H1 (cell line): ENCODE results near the gene SURF1. TPM values are rescaled to one million over a fixed set of nuclear protein-coding genes. Genes with fewer than 3 reads are reported as not detected.

Experiments used
- CTCF ChIA-PET: fragments of 300-600 bp; sonication (Branson Sonifier 250); formaldehyde crosslinking; loops from one replicate; lab custom pipeline; 2021; ENCODE audit not compliant: partially characterized antibody; lab: Charles Lee
- POLR2A ChIA-PET: fragments of 300-600 bp; sonication (Branson Sonifier 250); formaldehyde crosslinking; loops from one replicate; lab custom pipeline; 2021; ENCODE audit warnings: inconsistent platforms; ENCODE audit not compliant: partially characterized antibody; lab: Charles Lee
- DNase-seq, 2 experiments: peaks; one replicate each; pipeline versions ENCODE4 v3.0.0 to v3.0.0-alpha.2; 2010 to 2022; ENCODE audit warnings: low spot score in 2 of 2, low read depth in 1 of 2, mixed read lengths in 1 of 2
- FAIRE-seq: peaks from 2 replicates; lab custom pipeline; 2011; peaks lifted over from hg19 to GRCh38; lab: Jason Lieb, UNC
- H2AFZ ChIP-seq: 2 replicates; pipeline ENCODE4 v1.8.1; 2012; ENCODE audit warnings: low read length, inconsistent platforms
- H2AK5ac ChIP-seq: 2 replicates; pipeline ENCODE4 v1.6.1; 2013; ENCODE audit warnings: low read depth, low read length
- H2BK120ac ChIP-seq: replicated peaks from 2 replicates; pipeline ENCODE3; 2013; ENCODE audit warnings: low read depth, low read length, inconsistent platforms
- H2BK12ac ChIP-seq: 2 replicates; pipeline ENCODE4 v1.6.1; 2013; ENCODE audit warnings: low read depth, low read length
- H2BK15ac ChIP-seq: 2 replicates; pipeline ENCODE4 v1.6.1; 2013; ENCODE audit warnings: low read length
- H2BK20ac ChIP-seq: 2 replicates; pipeline ENCODE4 v1.6.1; 2013; ENCODE audit warnings: low read length
- H2BK5ac ChIP-seq: 2 replicates; pipeline ENCODE4 v1.6.1; 2013; ENCODE audit warnings: low read depth, low read length
- H3K14ac ChIP-seq: 2 replicates; pipeline ENCODE4 v1.6.1; 2013; ENCODE audit warnings: inconsistent platforms; ENCODE audit not compliant: insufficient read length
- H3K18ac ChIP-seq: 2 replicates; pipeline ENCODE4 v1.6.1; 2013; ENCODE audit warnings: low read length; ENCODE audit errors: extremely low read depth
- H3K23ac ChIP-seq: 2 replicates; pipeline ENCODE4 v1.6.1; 2013; ENCODE audit warnings: inconsistent platforms; ENCODE audit not compliant: insufficient read length
- H3K23me2 ChIP-seq: 2 replicates; pipeline ENCODE4 v1.6.1; 2013; ENCODE audit warnings: low read depth, low read length
- H3K27ac ChIP-seq: 2 replicates; pipeline ENCODE4 v1.6.1; 2011; ENCODE audit warnings: low read depth, low read length, inconsistent platforms
- H3K27me3 ChIP-seq, 4 experiments: replicated peaks in 1 of 4; 1 replicate in 1 of 4; 2 replicates in 3 of 4; pipeline versions ENCODE4 v1.6.1 to v1.8.1; 2011 to 2013; ENCODE audit warnings: low read length in 3 of 4, mild to moderate bottlenecking in 3 of 4, inconsistent platforms in 2 of 4, mixed read lengths in 2 of 4, moderate library complexity in 1 of 4; ENCODE audit not compliant: control insufficient read depth in 3 of 4, insufficient read depth in 3 of 4; ENCODE audit errors: extremely low read depth in 1 of 4
- H3K36me3 ChIP-seq, 4 experiments: 2 replicates each; pipeline versions ENCODE4 v1.6.1 to v1.8.1; 2011 to 2013; ENCODE audit warnings: mild to moderate bottlenecking in 4 of 4, low read length in 3 of 4, moderate library complexity in 2 of 4, control low read depth in 1 of 4, inconsistent platforms in 1 of 4; ENCODE audit not compliant: insufficient read depth in 4 of 4, control insufficient read depth in 2 of 4
- H3K4ac ChIP-seq: replicated peaks from 2 replicates; pipeline ENCODE3; 2013; ENCODE audit warnings: low read length, low read depth, mixed read lengths, inconsistent platforms; ENCODE audit not compliant: insufficient read length
- H3K4me1 ChIP-seq, 4 experiments: replicated peaks in 1 of 4; 1 replicate in 1 of 4; 2 replicates in 3 of 4; pipeline versions ENCODE4 v1.6.1 to v1.8.1; 2011 to 2013; ENCODE audit warnings: low read length in 3 of 4, inconsistent platforms in 2 of 4, mixed read lengths in 1 of 4; ENCODE audit not compliant: insufficient read depth in 4 of 4, control insufficient read depth in 3 of 4
- H3K4me2 ChIP-seq, 2 experiments: 2 replicates each; pipeline versions ENCODE4 v1.6.1 to v1.8.1; 2011 to 2013; ENCODE audit warnings: low read depth in 2 of 2, low read length in 2 of 2, control low read depth in 1 of 2, inconsistent platforms in 1 of 2, mild to moderate bottlenecking in 1 of 2; ENCODE audit not compliant: insufficient read depth in 1 of 2
- H3K4me3 ChIP-seq, 4 experiments: fragments of 200-600, 300-600 bp in 1 of 4; sonication (generic), shearing (Covaris generic), sonication (Bioruptor Twin) in 1 of 4; 2 replicates each; pipeline versions ENCODE4 v1.5.1 to v1.8.1; 2011 to 2016; ENCODE audit warnings: low read length in 4 of 4, low read depth in 3 of 4, control low read depth in 2 of 4, inconsistent platforms in 2 of 4, mild to moderate bottlenecking in 2 of 4, mixed read lengths in 1 of 4, moderate library complexity in 1 of 4; ENCODE audit not compliant: insufficient read depth in 2 of 4; ENCODE audit errors: extremely low read depth in 1 of 4
- H3K56ac ChIP-seq: replicated peaks from 2 replicates; pipeline ENCODE3; 2013; ENCODE audit warnings: low read depth, mild to moderate bottlenecking, mixed read lengths, low read length, inconsistent platforms; ENCODE audit not compliant: insufficient read length
- H3K79me1 ChIP-seq: 2 replicates; pipeline ENCODE4 v1.6.1; 2013; ENCODE audit warnings: low read depth, low read length, control low read depth
- H3K79me2 ChIP-seq, 2 experiments: 2 replicates each; pipeline versions ENCODE4 v1.6.1 to v1.8.1; 2012 to 2013; ENCODE audit warnings: low read length in 2 of 2, mild to moderate bottlenecking in 2 of 2, inconsistent platforms in 1 of 2; ENCODE audit not compliant: insufficient read depth in 2 of 2, control insufficient read depth in 1 of 2
- H3K9ac ChIP-seq, 4 experiments: replicated peaks in 1 of 4; 1 replicate in 1 of 4; 2 replicates in 3 of 4; pipeline versions ENCODE4 v1.6.1 to v1.8.1; 2011 to 2013; ENCODE audit warnings: low read depth in 3 of 4, low read length in 3 of 4, control low read depth in 2 of 4, mild to moderate bottlenecking in 2 of 4, moderate library complexity in 2 of 4, inconsistent platforms in 1 of 4; ENCODE audit errors: extremely low read depth in 1 of 4
- H3K9me3 ChIP-seq, 2 experiments: 2 replicates each; pipeline versions ENCODE4 v1.6.1 to v1.8.1; 2012 to 2013; ENCODE audit warnings: mild to moderate bottlenecking in 2 of 2, moderate library complexity in 2 of 2, control low read depth in 1 of 2, inconsistent platforms in 1 of 2, low read depth in 1 of 2, low read length in 1 of 2, mixed read lengths in 1 of 2; ENCODE audit not compliant: insufficient read depth in 2 of 2
- H4K20me1 ChIP-seq, 2 experiments: replicated peaks in 1 of 2; 2 replicates each; pipeline versions ENCODE3 to v1.8.1; 2011 to 2013; ENCODE audit warnings: inconsistent platforms in 2 of 2, low read length in 2 of 2, mild to moderate bottlenecking in 1 of 2; ENCODE audit not compliant: insufficient read depth in 2 of 2, control insufficient read depth in 1 of 2
- H4K5ac ChIP-seq: 2 replicates; pipeline ENCODE4 v1.6.1; 2013; ENCODE audit warnings: low read length, low read depth, mixed read lengths, inconsistent platforms; ENCODE audit not compliant: insufficient read length
- H4K8ac ChIP-seq: 2 replicates; pipeline ENCODE4 v1.8.0; 2013; ENCODE audit warnings: mild to moderate bottlenecking, moderate library complexity, low read length, inconsistent platforms; ENCODE audit not compliant: insufficient read depth; ENCODE audit errors: extremely low read depth
- H4K91ac ChIP-seq: replicated peaks from 2 replicates; pipeline ENCODE3; 2013; ENCODE audit warnings: low read length, mixed read lengths, inconsistent platforms; ENCODE audit not compliant: insufficient read length
- BACH1 ChIP-seq: IDR thresholded peaks from 2 replicates; pipeline ENCODE4 v1.6.1; 2012; ENCODE audit warnings: low read length, improper control_type of control experiment
- CEBPB ChIP-seq: IDR thresholded peaks from 2 replicates; pipeline ENCODE4 v1.6.1; 2012; ENCODE audit warnings: low read depth, low read length
- CTBP2 ChIP-seq: IDR thresholded peaks from 2 replicates; pipeline ENCODE4 v1.7.0; 2011; ENCODE audit warnings: borderline replicate concordance, mild to moderate bottlenecking, moderate library complexity, mixed read lengths, low read length; ENCODE audit not compliant: insufficient read depth, insufficient read length
- FOSL1 ChIP-seq: IDR thresholded peaks from 2 replicates; pipeline ENCODE4 v1.6.1; 2011; ENCODE audit warnings: mild to moderate bottlenecking, low read depth, low read length, moderate library complexity; ENCODE audit not compliant: insufficient read depth
- KDM5A ChIP-seq: fragments of 200-600 bp; IDR thresholded peaks from 2 replicates; pipeline ENCODE4 v1.7.1; 2012; ENCODE audit warnings: mild to moderate bottlenecking, low read length, inconsistent platforms, mixed read lengths
- MAX ChIP-seq: IDR thresholded peaks from 2 replicates; pipeline ENCODE4 v1.6.1; 2012; ENCODE audit warnings: inconsistent platforms
- NANOG ChIP-seq: IDR thresholded peaks from 2 replicates; pipeline ENCODE4 v1.6.1; 2011; ENCODE audit warnings: low read length, low read depth, mild to moderate bottlenecking, inconsistent platforms; ENCODE audit not compliant: insufficient read depth, poor library complexity, severe bottlenecking
- PHF8 ChIP-seq: fragments of 200-600 bp; sonication (generic); conservative IDR thresholded peaks from 2 replicates; pipeline ENCODE4 v1.7.1; 2012; ENCODE audit warnings: low read depth, mild to moderate bottlenecking, inconsistent platforms, low read length, moderate library complexity
- POLR2AphosphoS5 ChIP-seq: IDR thresholded peaks from 2 replicates; pipeline ENCODE4 v1.6.1; 2011; ENCODE audit warnings: low read depth, low read length
- POU5F1 ChIP-seq: IDR thresholded peaks from 2 replicates; pipeline ENCODE4 v1.6.1; 2011; ENCODE audit warnings: low read depth, mild to moderate bottlenecking, low read length, moderate library complexity
- RNF2 ChIP-seq: fragments of 200-900, 300-1000 bp; sonication (generic); IDR thresholded peaks from 2 replicates; pipeline ENCODE4 v1.7.1; 2016; ENCODE audit warnings: borderline replicate concordance, low read depth, mild to moderate bottlenecking, antibody characterized with exemption, low read length; ENCODE audit not compliant: poor library complexity, severe bottlenecking; ENCODE audit errors: missing control alignments
- SIX5 ChIP-seq: IDR thresholded peaks from 2 replicates; pipeline ENCODE4 v1.6.1; 2011; ENCODE audit warnings: mild to moderate bottlenecking, low read depth, low read length
- SP1 ChIP-seq: IDR thresholded peaks from 2 replicates; pipeline ENCODE4 v1.6.1; 2011; ENCODE audit warnings: low read depth, low read length
- ZNF274 ChIP-seq: IDR thresholded peaks from 2 replicates; pipeline ENCODE4 v1.7.0; 2012; ENCODE audit warnings: low read length, borderline replicate concordance; ENCODE audit errors: extremely low read depth
- WGBS, 2 experiments: shearing (Covaris generic) in 1 of 2; methylation state at CpG; one replicate each; pipeline versions ENCODE4 v1.1.6 to v1.1.7; 2013 to 2015; ENCODE audit warnings: low lambda C conversion rate in 2 of 2, mixed read lengths in 2 of 2, inconsistent platforms in 1 of 2, low coverage in 1 of 2, missing lambda C conversion rate in 1 of 2; ENCODE audit not compliant: insufficient replicate concordance in 2 of 2, insufficient coverage in 1 of 2, insufficient read length in 1 of 2; ENCODE audit errors: extremely low coverage in 1 of 2, missing lambda C conversion rate in 1 of 2; 5-methylcytosine and 5-hydroxymethylcytosine counted together
- polyA plus RNA-seq, 7 experiments: library from polyadenylated mRNA; depleted of rRNA in 3 of 7; stranded (reverse) in 5 of 7; unstranded in 2 of 7; fragments of >200 nt in 5 of 7; fragments of 200-250 nt in 2 of 7; gene quantifications; 1 replicate in 5 of 7; 2 replicates in 1 of 7; 4 replicates in 1 of 7; pipeline versions ENCODE4 v1.2.1 to v1.2.3, GENCODE V29; 2011 to 2013; ENCODE audit warnings: missing spikeins in 2 of 7, mixed read lengths in 2 of 7
- total RNA-seq: library from RNA; stranded (reverse); fragmentation: NEBNext Ultra II Directional; extraction: Animal tissue kit (Norgen Biotek cat#: 25700); gene quantifications from 2 replicates; pipeline ENCODE4 v1.2.1, GENCODE V29; 2021

SURF1 gene
- total and polyA plus RNA-seq, 2 of the 8 experiments (the other 6 are each of a cell fraction or from before 2014, with no cell fraction given): 43.1 to 44.7 TPM

- H3K4ac ChIP-seq: no peak overlapping the region
- H2BK120ac ChIP-seq: no peak overlapping the region
- ChIA-PET POLR2A (no interaction called here), CTCF (no interaction called here)
- no peak overlapping the region for H3K14ac ChIP-seq
- H4K8ac ChIP-seq: no peak overlapping the region
- no peak overlapping the region for H2BK15ac ChIP-seq
- H3K79me2 ChIP-seq: no peaks in the 10 kb centered on the region
- no peak overlapping the region for H3K4me2 ChIP-seq
- no peak overlapping the region for H4K91ac ChIP-seq
- no peak overlapping the region for H2BK12ac ChIP-seq
- H4K20me1 ChIP-seq: no peaks in the 10 kb centered on the region
- H3K18ac ChIP-seq: no peak overlapping the region
- H3K9me3 ChIP-seq: no peaks in the 10 kb centered on the region; a peak in 1 of 4 replicates
- no peak overlapping the region for H3K23ac ChIP-seq
- H3K27ac ChIP-seq: no peak overlapping the region
- no peak overlapping the region for H3K9ac ChIP-seq
- H3K23me2 ChIP-seq: no peaks in the 10 kb centered on the region
- H3K56ac ChIP-seq: no peak overlapping the region
- H2AFZ ChIP-seq: no peak overlapping the region
- DNase-seq (no peak), FAIRE-seq (no peak)
- H3K36me3 ChIP-seq: no peaks in the 10 kb centered on the region
- H3K27me3 ChIP-seq: no peaks in the 10 kb centered on the region
- no peak overlapping the region for H2AK5ac ChIP-seq
- H2BK5ac ChIP-seq: no peak overlapping the region
- TF ChIP-seq SP1 (no peak), ZNF274 (no peak), POLR2AphosphoS5 (no peak), MAX (no peak), PHF8 (no peak), SIX5 (no peak), NANOG (no peak), CTBP2 (no peak), KDM5A (no peak), BACH1 (no peak), POU5F1 (no peak), RNF2 (no peak), FOSL1 (no peak), CEBPB (no peak)
- H3K4me1 ChIP-seq: no peaks in the 10 kb centered on the region
- H3K4me3 ChIP-seq: no peak overlapping the region
- 73% methylated on average over 2 of the region's 2 CpGs; no CpG with 5 or more reads in 1 of the 2 experiments for WGBS, 2 experiments
- no peak overlapping the region for H4K5ac ChIP-seq
- no peak overlapping the region for H2BK20ac ChIP-seq
- no peaks in the 10 kb centered on the region for H3K79me1 ChIP-seq
These were observed 40.3 kb downstream of the SURF1 start for GRCh38 chr9:133315997-133316396.
